ENCODE data around the gene CHORDC1. TPM values are rescaled to one million over a fixed set of nuclear protein-coding genes. Genes with fewer than 3 reads are reported as not detected.

The CHORDC1 gene
- total RNA-seq, 2 donors from 2014 or later, result 26.9 to 42.9 TPM

- Histone ChIP-seq H3K9me3 (no peaks in the 10 kb centered on the region), H3K27me3 (no peaks in the 10 kb centered on the region), H3K4me1 (no peaks in the 10 kb centered on the region), H3K27ac (no peak overlapping the region), H3K36me3 (peaks cover 6% of the 10 kb centered on the region), H3K4me3 (no peak overlapping the region), H3K9ac (ENCODE audit: low read depth in 2 of 2, low read length in 2 of 2) (no peak overlapping the region)
- no peak for DNase-seq
- intact Hi-C loops (cut with DNase I), result no loop called here
- TF ChIP-seq, protein P1, sequence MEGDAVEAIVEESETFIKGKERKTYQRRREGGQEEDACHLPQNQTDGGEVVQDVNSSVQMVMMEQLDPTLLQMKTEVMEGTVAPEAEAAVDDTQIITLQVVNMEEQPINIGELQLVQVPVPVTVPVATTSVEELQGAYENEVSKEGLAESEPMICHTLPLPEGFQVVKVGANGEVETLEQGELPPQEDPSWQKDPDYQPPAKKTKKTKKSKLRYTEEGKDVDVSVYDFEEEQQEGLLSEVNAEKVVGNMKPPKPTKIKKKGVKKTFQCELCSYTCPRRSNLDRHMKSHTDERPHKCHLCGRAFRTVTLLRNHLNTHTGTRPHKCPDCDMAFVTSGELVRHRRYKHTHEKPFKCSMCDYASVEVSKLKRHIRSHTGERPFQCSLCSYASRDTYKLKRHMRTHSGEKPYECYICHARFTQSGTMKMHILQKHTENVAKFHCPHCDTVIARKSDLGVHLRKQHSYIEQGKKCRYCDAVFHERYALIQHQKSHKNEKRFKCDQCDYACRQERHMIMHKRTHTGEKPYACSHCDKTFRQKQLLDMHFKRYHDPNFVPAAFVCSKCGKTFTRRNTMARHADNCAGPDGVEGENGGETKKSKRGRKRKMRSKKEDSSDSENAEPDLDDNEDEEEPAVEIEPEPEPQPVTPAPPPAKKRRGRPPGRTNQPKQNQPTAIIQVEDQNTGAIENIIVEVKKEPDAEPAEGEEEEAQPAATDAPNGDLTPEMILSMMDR (IDR thresholded peaks at IDR 0.05), result no peak
Observed at GRCh38 chr11:90204407-90204806, 18.4 kb downstream of the CHORDC1 start.

- peaks cover 6% of the 10 kb centered on the region for H3K36me3 ChIP-seq
- no peak for DNase-seq
- TF ChIP-seq, protein P1 (IDR thresholded peaks at IDR 0.05), result no peak
Observed at GRCh38 chr11:90202342-90202741, 20.5 kb downstream of the CHORDC1 start.

DNA sequence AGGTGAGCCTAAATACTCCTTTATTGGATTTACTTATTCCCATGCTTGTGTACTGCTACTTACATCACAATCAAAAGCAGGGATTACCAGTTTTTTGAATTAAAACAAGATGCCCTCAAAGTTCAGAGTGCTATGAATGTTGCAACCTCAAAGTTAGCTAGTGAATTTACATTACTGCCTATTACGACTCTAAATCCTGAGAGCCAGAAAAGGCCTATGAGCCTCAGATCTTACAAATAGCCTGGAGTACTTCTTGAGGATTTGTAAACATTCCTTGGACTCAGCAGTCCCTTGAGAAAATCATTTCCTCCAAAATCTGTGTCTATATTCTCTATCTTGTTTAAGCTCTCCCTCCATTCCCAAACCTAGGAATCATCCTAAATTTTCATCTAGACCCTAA is 25.5 kb downstream of the CHORDC1 start:
- Histone ChIP-seq H3K27me3 (no peaks in the 10 kb centered on the region), H3K36me3 (no peaks in the 10 kb centered on the region), H3K9me3 (no peaks in the 10 kb centered on the region), H3K4me1 (no peaks in the 10 kb centered on the region), H3K27ac (no peak overlapping the region), H3K4me3 (no peak overlapping the region), H3K9ac (ENCODE audit: low read depth in 2 of 2, low read length in 2 of 2) (no peak overlapping the region)
- TF ChIP-seq, protein P1 (IDR thresholded peaks at IDR 0.05), result no peak
- no peak for DNase-seq
- intact Hi-C loops (cut with DNase I), result no loop called here

More at GRCh38 chr11:90202342-90202741, 20.5 kb downstream of the CHORDC1 start:
- no peak overlapping the region for H3K4me3 ChIP-seq
- intact Hi-C loops (cut with DNase I), result no loop called here
- H3K9me3 ChIP-seq, result no peaks in the 10 kb centered on the region
- H3K27ac ChIP-seq, result no peak overlapping the region
- H3K9ac ChIP-seq (ENCODE audit: low read depth in 2 of 2, low read length in 2 of 2), result no peak overlapping the region
- H3K4me1 ChIP-seq, result no peaks in the 10 kb centered on the region
- no peaks in the 10 kb centered on the region for H3K27me3 ChIP-seq

DNA sequence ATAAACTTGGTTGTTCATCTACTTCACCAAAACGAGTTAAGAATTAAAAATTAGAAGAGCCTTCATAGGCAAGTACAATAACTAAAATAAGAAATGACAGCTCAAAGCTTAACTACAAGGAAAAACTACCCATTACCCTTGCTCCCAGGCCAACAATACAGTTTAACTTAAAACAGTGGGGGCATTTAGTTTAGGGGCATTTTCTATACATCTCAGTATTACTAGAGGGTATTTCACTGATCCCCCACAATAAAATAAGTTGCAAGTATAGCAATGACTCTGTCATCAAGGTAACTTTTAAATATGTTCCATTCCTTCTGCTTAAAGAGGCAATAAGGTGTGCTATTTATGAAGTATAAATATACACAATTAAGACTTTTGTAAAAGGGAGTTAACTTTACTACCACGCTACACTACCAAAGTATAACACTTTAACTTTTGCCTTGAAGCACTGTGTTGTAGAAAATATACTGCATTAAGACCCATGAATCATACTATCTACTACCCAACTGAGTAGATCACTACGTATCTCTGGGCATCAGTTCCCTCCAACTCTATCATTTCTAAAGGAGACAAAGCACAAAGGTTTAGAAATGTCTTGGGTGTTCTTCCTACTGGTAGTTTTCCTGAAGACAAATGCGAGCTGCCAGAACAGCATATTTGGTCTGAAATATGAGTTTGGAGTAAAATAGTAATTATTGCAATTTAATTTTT is 29.8 kb downstream of the CHORDC1 start:
- Histone ChIP-seq H3K36me3 (no peaks in the 10 kb centered on the region), H3K9me3 (no peaks in the 10 kb centered on the region), H3K9ac (ENCODE audit: low read depth in 2 of 2, low read length in 2 of 2) (no peak overlapping the region), H3K4me1 (no peaks in the 10 kb centered on the region), H3K27me3 (no peaks in the 10 kb centered on the region), H3K4me3 (no peak overlapping the region), H3K27ac (no peak overlapping the region)
- intact Hi-C loops (cut with DNase I), result no loop called here
- TF ChIP-seq, protein P1 (IDR thresholded peaks at IDR 0.05), result no peak
- DNase-seq, result no peak

- intact Hi-C loops (cut with DNase I), result no loop called here
- Histone ChIP-seq H3K27me3 (no peaks in the 10 kb centered on the region), H3K4me3 (no peak overlapping the region), H3K36me3 (no peaks in the 10 kb centered on the region), H3K27ac (no peak overlapping the region), H3K9ac (ENCODE audit: low read depth in 2 of 2, low read length in 2 of 2) (no peak overlapping the region), H3K4me1 (no peaks in the 10 kb centered on the region), H3K9me3 (no peaks in the 10 kb centered on the region)
- TF ChIP-seq, protein P1 (IDR thresholded peaks at IDR 0.05), result no peak
- no peak for DNase-seq
Observed at GRCh38 chr11:90189011-90189410, 33.8 kb downstream of the CHORDC1 start.
